H1 (cell line): Measurements from ENCODE around the gene NDUFAF8. TPM values are rescaled to one million over a fixed set of nuclear protein-coding genes. Genes with fewer than 3 reads are reported as not detected.

Experiments
- CTCF ChIA-PET: fragments of 300-600 bp; sonication (Branson Sonifier 250); formaldehyde crosslinking; loops from one replicate; lab custom pipeline; 2021; ENCODE audit not compliant: partially characterized antibody; lab: Charles Lee
- POLR2A ChIA-PET: fragments of 300-600 bp; sonication (Branson Sonifier 250); formaldehyde crosslinking; loops from one replicate; lab custom pipeline; 2021; ENCODE audit warnings: inconsistent platforms; ENCODE audit not compliant: partially characterized antibody; lab: Charles Lee
- DNase-seq, 2 experiments: peaks; one replicate each; pipeline versions ENCODE4 v3.0.0 to v3.0.0-alpha.2; 2010 to 2022; ENCODE audit warnings: low spot score in 2 of 2, low read depth in 1 of 2, mixed read lengths in 1 of 2
- FAIRE-seq: peaks from 2 replicates; lab custom pipeline; 2011; peaks lifted over from hg19 to GRCh38; lab: Jason Lieb, UNC
- H2AFZ ChIP-seq: 2 replicates; pipeline ENCODE4 v1.8.1; 2012; ENCODE audit warnings: low read length, inconsistent platforms
- H2AK5ac ChIP-seq: 2 replicates; pipeline ENCODE4 v1.6.1; 2013; ENCODE audit warnings: low read depth, low read length
- H2BK120ac ChIP-seq: replicated peaks from 2 replicates; pipeline ENCODE3; 2013; ENCODE audit warnings: low read depth, low read length, inconsistent platforms
- H2BK12ac ChIP-seq: 2 replicates; pipeline ENCODE4 v1.6.1; 2013; ENCODE audit warnings: low read depth, low read length
- H2BK15ac ChIP-seq: 2 replicates; pipeline ENCODE4 v1.6.1; 2013; ENCODE audit warnings: low read length
- H2BK20ac ChIP-seq: 2 replicates; pipeline ENCODE4 v1.6.1; 2013; ENCODE audit warnings: low read length
- H2BK5ac ChIP-seq: 2 replicates; pipeline ENCODE4 v1.6.1; 2013; ENCODE audit warnings: low read depth, low read length
- H3K14ac ChIP-seq: 2 replicates; pipeline ENCODE4 v1.6.1; 2013; ENCODE audit warnings: inconsistent platforms; ENCODE audit not compliant: insufficient read length
- H3K18ac ChIP-seq: 2 replicates; pipeline ENCODE4 v1.6.1; 2013; ENCODE audit warnings: low read length; ENCODE audit errors: extremely low read depth
- H3K23ac ChIP-seq: 2 replicates; pipeline ENCODE4 v1.6.1; 2013; ENCODE audit warnings: inconsistent platforms; ENCODE audit not compliant: insufficient read length
- H3K23me2 ChIP-seq: 2 replicates; pipeline ENCODE4 v1.6.1; 2013; ENCODE audit warnings: low read depth, low read length
- H3K27ac ChIP-seq: 2 replicates; pipeline ENCODE4 v1.6.1; 2011; ENCODE audit warnings: low read depth, low read length, inconsistent platforms
- H3K27me3 ChIP-seq, 4 experiments: replicated peaks in 1 of 4; 1 replicate in 1 of 4; 2 replicates in 3 of 4; pipeline versions ENCODE4 v1.6.1 to v1.8.1; 2011 to 2013; ENCODE audit warnings: low read length in 3 of 4, mild to moderate bottlenecking in 3 of 4, inconsistent platforms in 2 of 4, mixed read lengths in 2 of 4, moderate library complexity in 1 of 4; ENCODE audit not compliant: control insufficient read depth in 3 of 4, insufficient read depth in 3 of 4; ENCODE audit errors: extremely low read depth in 1 of 4
- H3K36me3 ChIP-seq, 4 experiments: 2 replicates each; pipeline versions ENCODE4 v1.6.1 to v1.8.1; 2011 to 2013; ENCODE audit warnings: mild to moderate bottlenecking in 4 of 4, low read length in 3 of 4, moderate library complexity in 2 of 4, control low read depth in 1 of 4, inconsistent platforms in 1 of 4; ENCODE audit not compliant: insufficient read depth in 4 of 4, control insufficient read depth in 2 of 4
- H3K4ac ChIP-seq: replicated peaks from 2 replicates; pipeline ENCODE3; 2013; ENCODE audit warnings: low read length, low read depth, mixed read lengths, inconsistent platforms; ENCODE audit not compliant: insufficient read length
- H3K4me1 ChIP-seq, 4 experiments: replicated peaks in 1 of 4; 1 replicate in 1 of 4; 2 replicates in 3 of 4; pipeline versions ENCODE4 v1.6.1 to v1.8.1; 2011 to 2013; ENCODE audit warnings: low read length in 3 of 4, inconsistent platforms in 2 of 4, mixed read lengths in 1 of 4; ENCODE audit not compliant: insufficient read depth in 4 of 4, control insufficient read depth in 3 of 4
- H3K4me2 ChIP-seq, 2 experiments: 2 replicates each; pipeline versions ENCODE4 v1.6.1 to v1.8.1; 2011 to 2013; ENCODE audit warnings: low read depth in 2 of 2, low read length in 2 of 2, control low read depth in 1 of 2, inconsistent platforms in 1 of 2, mild to moderate bottlenecking in 1 of 2; ENCODE audit not compliant: insufficient read depth in 1 of 2
- H3K4me3 ChIP-seq, 4 experiments: fragments of 200-600, 300-600 bp in 1 of 4; sonication (generic), shearing (Covaris generic), sonication (Bioruptor Twin) in 1 of 4; 2 replicates each; pipeline versions ENCODE4 v1.5.1 to v1.8.1; 2011 to 2016; ENCODE audit warnings: low read length in 4 of 4, low read depth in 3 of 4, control low read depth in 2 of 4, inconsistent platforms in 2 of 4, mild to moderate bottlenecking in 2 of 4, mixed read lengths in 1 of 4, moderate library complexity in 1 of 4; ENCODE audit not compliant: insufficient read depth in 2 of 4; ENCODE audit errors: extremely low read depth in 1 of 4
- H3K56ac ChIP-seq: replicated peaks from 2 replicates; pipeline ENCODE3; 2013; ENCODE audit warnings: low read depth, mild to moderate bottlenecking, mixed read lengths, low read length, inconsistent platforms; ENCODE audit not compliant: insufficient read length
- H3K79me1 ChIP-seq: 2 replicates; pipeline ENCODE4 v1.6.1; 2013; ENCODE audit warnings: low read depth, low read length, control low read depth
- H3K79me2 ChIP-seq, 2 experiments: 2 replicates each; pipeline versions ENCODE4 v1.6.1 to v1.8.1; 2012 to 2013; ENCODE audit warnings: low read length in 2 of 2, mild to moderate bottlenecking in 2 of 2, inconsistent platforms in 1 of 2; ENCODE audit not compliant: insufficient read depth in 2 of 2, control insufficient read depth in 1 of 2
- H3K9ac ChIP-seq, 4 experiments: replicated peaks in 1 of 4; 1 replicate in 1 of 4; 2 replicates in 3 of 4; pipeline versions ENCODE4 v1.6.1 to v1.8.1; 2011 to 2013; ENCODE audit warnings: low read depth in 3 of 4, low read length in 3 of 4, control low read depth in 2 of 4, mild to moderate bottlenecking in 2 of 4, moderate library complexity in 2 of 4, inconsistent platforms in 1 of 4; ENCODE audit errors: extremely low read depth in 1 of 4
- H3K9me3 ChIP-seq, 2 experiments: 2 replicates each; pipeline versions ENCODE4 v1.6.1 to v1.8.1; 2012 to 2013; ENCODE audit warnings: mild to moderate bottlenecking in 2 of 2, moderate library complexity in 2 of 2, control low read depth in 1 of 2, inconsistent platforms in 1 of 2, low read depth in 1 of 2, low read length in 1 of 2, mixed read lengths in 1 of 2; ENCODE audit not compliant: insufficient read depth in 2 of 2
- H4K20me1 ChIP-seq, 2 experiments: replicated peaks in 1 of 2; 2 replicates each; pipeline versions ENCODE3 to v1.8.1; 2011 to 2013; ENCODE audit warnings: inconsistent platforms in 2 of 2, low read length in 2 of 2, mild to moderate bottlenecking in 1 of 2; ENCODE audit not compliant: insufficient read depth in 2 of 2, control insufficient read depth in 1 of 2
- H4K5ac ChIP-seq: 2 replicates; pipeline ENCODE4 v1.6.1; 2013; ENCODE audit warnings: low read length, low read depth, mixed read lengths, inconsistent platforms; ENCODE audit not compliant: insufficient read length
- H4K8ac ChIP-seq: 2 replicates; pipeline ENCODE4 v1.8.0; 2013; ENCODE audit warnings: mild to moderate bottlenecking, moderate library complexity, low read length, inconsistent platforms; ENCODE audit not compliant: insufficient read depth; ENCODE audit errors: extremely low read depth
- H4K91ac ChIP-seq: replicated peaks from 2 replicates; pipeline ENCODE3; 2013; ENCODE audit warnings: low read length, mixed read lengths, inconsistent platforms; ENCODE audit not compliant: insufficient read length
- KDM1A ChIP-seq: fragments of 200-600, 300-600 bp; sonication (generic); IDR thresholded peaks from 2 replicates; pipeline ENCODE4 v1.7.1; 2016; ENCODE audit warnings: mild to moderate bottlenecking, low read length, borderline replicate concordance
- TAF1 ChIP-seq: IDR thresholded peaks from 2 replicates; pipeline ENCODE4 v1.6.1; 2011; ENCODE audit warnings: mild to moderate bottlenecking, low read depth, low read length
- WGBS, 2 experiments: shearing (Covaris generic) in 1 of 2; methylation state at CpG; one replicate each; pipeline versions ENCODE4 v1.1.6 to v1.1.7; 2013 to 2015; ENCODE audit warnings: low lambda C conversion rate in 2 of 2, mixed read lengths in 2 of 2, inconsistent platforms in 1 of 2, low coverage in 1 of 2, missing lambda C conversion rate in 1 of 2; ENCODE audit not compliant: insufficient replicate concordance in 2 of 2, insufficient coverage in 1 of 2, insufficient read length in 1 of 2; ENCODE audit errors: extremely low coverage in 1 of 2, missing lambda C conversion rate in 1 of 2; 5-methylcytosine and 5-hydroxymethylcytosine counted together
- polyA plus RNA-seq, 7 experiments: library from polyadenylated mRNA; depleted of rRNA in 3 of 7; stranded (reverse) in 5 of 7; unstranded in 2 of 7; fragments of >200 nt in 5 of 7; fragments of 200-250 nt in 2 of 7; gene quantifications; 1 replicate in 5 of 7; 2 replicates in 1 of 7; 4 replicates in 1 of 7; pipeline versions ENCODE4 v1.2.1 to v1.2.3, GENCODE V29; 2011 to 2013; ENCODE audit warnings: missing spikeins in 2 of 7, mixed read lengths in 2 of 7
- total RNA-seq: library from RNA; stranded (reverse); fragmentation: NEBNext Ultra II Directional; extraction: Animal tissue kit (Norgen Biotek cat#: 25700); gene quantifications from 2 replicates; pipeline ENCODE4 v1.2.1, GENCODE V29; 2021
- TF ChIP-seq, protein P1 (sequence below): IDR thresholded peaks from 2 replicates; pipeline ENCODE4 v1.6.1; 2012; ENCODE audit warnings: inconsistent platforms

The NDUFAF8 gene
- total and polyA plus RNA-seq, 2 of the 8 experiments (the other 6 are each of a cell fraction or from before 2014, with no cell fraction given): 48.9 to 91.1 TPM

DNA sequence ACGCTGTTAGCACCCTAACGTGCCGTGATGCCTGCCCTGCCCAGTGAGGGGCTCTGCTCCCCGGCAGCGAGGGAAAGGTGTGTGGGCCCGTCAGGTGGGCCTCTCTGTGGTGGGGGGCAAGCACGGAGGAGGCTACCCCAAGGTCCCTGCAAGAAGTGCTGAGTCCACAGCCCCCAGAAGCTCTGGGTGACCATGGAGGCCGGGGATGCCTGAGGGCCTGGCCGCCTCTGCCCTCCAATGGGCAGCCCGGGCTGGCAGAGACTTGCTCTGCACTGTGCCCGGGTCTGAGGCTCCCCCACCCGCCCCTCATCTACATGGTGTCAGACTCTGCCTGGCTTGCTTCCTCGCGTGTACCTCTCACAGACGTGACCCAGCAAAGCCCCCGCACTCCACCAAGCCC is 43.8 kb downstream of the NDUFAF8 start:
- Histone ChIP-seq H3K18ac (no peak overlapping the region), H3K9ac (no peak overlapping the region), H4K5ac (no peak overlapping the region), H3K27me3 (no peaks in the 10 kb centered on the region), H2AFZ (no peak overlapping the region), H3K4ac (no peak overlapping the region), H4K91ac (no peak overlapping the region), H2AK5ac (no peak overlapping the region), H4K20me1 (peaks cover 7 to 16% of the 10 kb centered on the region in 2 experiments), H3K4me1 (peaks cover 0 to 12% (median 0%) of the 10 kb centered on the region in 4 experiments; a peak in 4 of 7 replicates), H2BK5ac (no peak overlapping the region), H3K4me2 (no peak overlapping the region), H3K27ac (no peak overlapping the region), H3K9me3 (no peaks in the 10 kb centered on the region), H2BK120ac (no peak overlapping the region), H3K14ac (no peak overlapping the region), H2BK12ac (no peak overlapping the region), H3K23me2 (no peaks in the 10 kb centered on the region), H2BK20ac (no peak overlapping the region), H3K79me2 (no peaks in the 10 kb centered on the region; a peak in 1 of 4 replicates), H3K23ac (no peak overlapping the region), H4K8ac (no peak overlapping the region), H2BK15ac (no peak overlapping the region), H3K4me3 (no peak overlapping the region), H3K36me3 (peaks cover 0 to 8% (median 3%) of the 10 kb centered on the region in 4 experiments; a peak in 4 of 8 replicates), H3K79me1 (peaks cover 9% of the 10 kb centered on the region), H3K56ac (no peak overlapping the region)
- DNase-seq: no peak
- POLR2A ChIA-PET: no interaction called here
- CTCF ChIA-PET: interaction anchor here (0.7 to 2.2 kb wide), 6 partner anchors 10 to 235 kb away, joined by 3 to 9 read pairs (median 4); no protein-coding TSS in a partner anchor
- no peak for FAIRE-seq
- TF ChIP-seq KDM1A (no peak), TAF1 (no peak)
- TF ChIP-seq, protein P1, sequence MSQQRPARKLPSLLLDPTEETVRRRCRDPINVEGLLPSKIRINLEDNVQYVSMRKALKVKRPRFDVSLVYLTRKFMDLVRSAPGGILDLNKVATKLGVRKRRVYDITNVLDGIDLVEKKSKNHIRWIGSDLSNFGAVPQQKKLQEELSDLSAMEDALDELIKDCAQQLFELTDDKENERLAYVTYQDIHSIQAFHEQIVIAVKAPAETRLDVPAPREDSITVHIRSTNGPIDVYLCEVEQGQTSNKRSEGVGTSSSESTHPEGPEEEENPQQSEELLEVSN: no peak
- WGBS, 2 experiments: 86% methylated on average over 15 of the region's 16 CpGs; no CpG with 5 or more reads in 1 of the 2 experiments
